Liver (tissue), 3 donors: ENCODE results near the gene TECR.

Experiments
- TF ChIP-seq, protein P1 (sequence below): fragments of 150-350 bp; IDR thresholded peaks from 2 replicates; pipeline ENCODE4 v1.5.1; 2017; ENCODE audit warnings: improper control_type of control experiment, low read depth, low read length; ENCODE audit not compliant: missing input control
- TF ChIP-seq, protein P2 (sequence below): IDR thresholded peaks from 2 replicates; pipeline ENCODE4 v1.6.1; 2016; ENCODE audit warnings: antibody characterized with exemption
- donor health status: healthy.
- donor health status: healthy.

GRCh38 chr19:14530005-14530348, 583 bp downstream of the TECR start:
- TF ChIP-seq, protein P1, sequence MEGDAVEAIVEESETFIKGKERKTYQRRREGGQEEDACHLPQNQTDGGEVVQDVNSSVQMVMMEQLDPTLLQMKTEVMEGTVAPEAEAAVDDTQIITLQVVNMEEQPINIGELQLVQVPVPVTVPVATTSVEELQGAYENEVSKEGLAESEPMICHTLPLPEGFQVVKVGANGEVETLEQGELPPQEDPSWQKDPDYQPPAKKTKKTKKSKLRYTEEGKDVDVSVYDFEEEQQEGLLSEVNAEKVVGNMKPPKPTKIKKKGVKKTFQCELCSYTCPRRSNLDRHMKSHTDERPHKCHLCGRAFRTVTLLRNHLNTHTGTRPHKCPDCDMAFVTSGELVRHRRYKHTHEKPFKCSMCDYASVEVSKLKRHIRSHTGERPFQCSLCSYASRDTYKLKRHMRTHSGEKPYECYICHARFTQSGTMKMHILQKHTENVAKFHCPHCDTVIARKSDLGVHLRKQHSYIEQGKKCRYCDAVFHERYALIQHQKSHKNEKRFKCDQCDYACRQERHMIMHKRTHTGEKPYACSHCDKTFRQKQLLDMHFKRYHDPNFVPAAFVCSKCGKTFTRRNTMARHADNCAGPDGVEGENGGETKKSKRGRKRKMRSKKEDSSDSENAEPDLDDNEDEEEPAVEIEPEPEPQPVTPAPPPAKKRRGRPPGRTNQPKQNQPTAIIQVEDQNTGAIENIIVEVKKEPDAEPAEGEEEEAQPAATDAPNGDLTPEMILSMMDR = no peak
- TF ChIP-seq, protein P2, sequence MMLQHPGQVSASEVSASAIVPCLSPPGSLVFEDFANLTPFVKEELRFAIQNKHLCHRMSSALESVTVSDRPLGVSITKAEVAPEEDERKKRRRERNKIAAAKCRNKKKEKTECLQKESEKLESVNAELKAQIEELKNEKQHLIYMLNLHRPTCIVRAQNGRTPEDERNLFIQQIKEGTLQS = no peak
